ENCODE data around the gene KRT72.
A peak's percentile ranks its signal among the peaks of the same experiment; 100 is the strongest.

Gene KRT72

GRCh38 chr12:52629281-52630007, 28.2 kb upstream of the KRT72 start:
- no peak for DNase-seq

DNA sequence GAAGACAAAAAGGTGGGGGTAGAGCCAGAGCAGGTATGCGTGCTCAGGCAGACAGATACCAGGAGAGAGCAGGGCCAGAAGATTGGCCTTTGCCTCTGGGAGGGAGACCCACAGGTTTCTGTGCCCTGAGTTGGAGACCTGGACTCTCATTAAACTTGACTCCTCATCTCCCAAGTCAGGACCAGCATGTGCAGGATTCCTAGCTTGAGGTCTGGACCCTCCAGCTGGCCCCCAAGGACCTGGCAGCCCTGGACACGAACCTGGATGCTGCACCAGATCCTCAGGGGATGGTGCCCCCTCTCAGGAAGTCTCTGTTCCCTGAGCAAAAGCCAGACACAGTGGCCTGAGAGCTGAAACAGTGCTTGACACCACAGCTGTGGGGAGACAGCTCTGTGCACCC, 27.6 kb upstream of the KRT72 start:
- no peak for DNase-seq

GRCh38 chr12:52628111-52628507, 26.8 kb upstream of the KRT72 start:
- DNase-seq, result no peak

DNA sequence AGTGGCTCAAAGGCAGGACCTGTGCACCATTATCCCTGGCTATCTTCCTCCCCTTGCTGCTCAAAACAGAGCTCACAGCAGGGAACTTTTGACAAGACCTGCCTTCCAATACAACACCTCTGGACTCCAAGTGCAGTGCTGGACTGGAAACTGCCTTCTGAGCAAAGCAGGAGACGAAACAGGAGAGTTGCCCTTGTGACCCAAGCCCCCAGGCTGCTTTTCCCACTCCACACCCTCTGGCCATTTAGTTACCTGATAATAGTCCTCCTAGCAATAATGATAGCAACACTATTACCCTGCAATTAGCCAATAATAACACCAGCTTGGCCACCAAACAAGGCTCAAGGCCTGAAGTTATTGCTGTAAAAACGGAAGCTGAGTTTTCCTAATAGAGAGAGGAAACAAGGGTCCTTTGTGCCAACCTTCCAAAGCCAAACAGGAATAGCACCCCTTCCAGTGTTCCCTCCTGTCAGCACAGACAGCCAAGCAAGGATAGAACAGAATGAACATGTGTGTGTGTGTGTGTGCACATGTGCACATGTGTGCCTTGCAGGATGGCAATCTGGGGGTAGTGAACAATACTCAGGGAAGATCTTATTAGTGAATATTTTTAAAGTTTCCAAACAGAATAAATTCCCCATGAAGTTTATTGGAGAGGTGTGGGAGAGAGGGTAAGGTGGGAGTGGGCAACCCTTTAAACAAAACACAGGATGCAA, 26.3 kb upstream of the KRT72 start:
- DNase-seq, result no peak

DNA sequence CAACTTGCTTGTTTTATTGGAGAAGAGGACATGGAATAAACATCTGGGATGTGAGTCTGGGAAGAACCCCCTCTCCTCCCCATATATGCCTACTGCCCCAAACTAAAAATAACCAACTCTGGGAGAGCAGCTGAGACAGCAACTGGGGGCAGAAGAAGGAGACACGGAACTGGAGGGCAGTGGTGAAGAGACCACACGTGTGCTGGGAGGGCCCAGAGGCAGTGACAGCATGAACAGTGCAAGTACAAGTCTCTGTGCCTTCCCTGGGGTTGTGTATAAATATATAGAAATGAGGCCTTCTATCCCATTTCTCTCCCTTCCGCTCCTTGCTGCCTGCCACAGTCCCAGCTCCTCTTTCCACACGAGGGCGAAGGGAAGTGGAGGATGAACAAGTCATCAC, 21.1 kb upstream of the KRT72 start:
- no peak for DNase-seq

GRCh38 chr12:52618866-52619265, 17.6 kb upstream of the KRT72 start:
- no peak for DNase-seq

DNA sequence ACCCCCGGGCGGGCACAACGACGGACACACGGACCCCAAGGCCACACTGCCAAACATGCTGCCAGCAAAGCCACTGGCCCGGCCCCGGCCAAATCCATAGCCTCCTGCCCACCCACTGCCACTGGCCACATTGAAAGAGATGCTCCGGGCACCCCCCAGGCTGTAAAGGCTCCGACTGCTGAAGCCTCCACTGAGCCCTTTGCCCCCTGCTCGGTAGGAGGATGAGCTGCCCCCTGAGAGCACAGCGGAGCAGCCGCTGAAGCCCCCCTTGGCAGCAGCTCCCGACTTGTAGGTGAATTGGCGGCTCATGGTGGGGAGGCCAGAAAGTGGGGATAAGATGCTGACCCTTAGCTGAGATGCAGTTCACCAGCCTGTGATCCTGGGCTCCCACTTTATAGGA, 17.0 kb upstream of the KRT72 start, which contains the start of gene KRT73:
Gene KRT73 (minus strand): TSS at position 344 of the 400 bp plus-strand sequence. CDS start 35 bp downstream, at position 309.
- DNase-seq, result no peak

GRCh38 chr12:52617403-52617785, 16.1 kb upstream of the KRT72 start:
- no peak for DNase-seq

GRCh38 chr12:52616680-52617402, 15.6 kb upstream of the KRT72 start:
- DNase-seq, result no peak

- no peak for DNase-seq
These were observed 14.6 kb upstream of the KRT72 start for GRCh38 chr12:52615912-52616311.

DNA sequence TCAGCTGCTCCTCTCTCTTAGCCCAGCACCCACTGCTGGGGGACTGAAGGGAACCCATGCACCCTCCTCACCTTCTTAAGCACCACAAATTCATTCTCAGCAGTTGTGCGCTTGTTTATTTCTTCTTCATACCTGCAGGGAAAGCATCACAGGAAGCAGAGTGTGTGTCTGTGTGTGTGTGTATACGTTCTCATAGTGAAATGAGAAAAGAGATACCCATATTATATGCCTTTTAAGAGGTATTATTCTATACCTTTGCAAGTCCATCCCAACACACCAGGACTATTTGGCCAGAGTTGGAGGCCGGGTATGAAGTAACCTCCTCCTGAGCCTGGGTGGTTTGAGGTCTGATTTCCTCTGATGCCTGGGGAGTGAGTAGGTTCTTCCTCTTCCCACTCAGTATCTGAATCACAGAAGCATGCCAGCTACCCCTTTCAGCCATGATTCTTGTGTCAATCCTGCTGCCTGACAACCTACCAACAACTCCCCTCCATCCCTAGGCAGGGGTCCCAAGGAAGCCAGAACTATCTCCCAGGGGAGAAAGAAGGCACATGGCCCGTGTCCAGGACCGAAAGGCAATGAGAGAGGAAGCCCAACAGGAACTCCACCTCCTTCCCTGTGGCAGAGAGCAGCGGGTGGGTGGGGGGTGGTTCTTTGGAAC, 14.1 kb upstream of the KRT72 start:
- peak; percentile 19 for DNase-seq

- no peak for DNase-seq
These were observed 13.3 kb upstream of the KRT72 start for GRCh38 chr12:52614381-52615207.

- DNase-seq, result no peak
These were observed 12.2 kb upstream of the KRT72 start for GRCh38 chr12:52613384-52614030.

GRCh38 chr12:52612431-52613383, 11.4 kb upstream of the KRT72 start:
- no peak for DNase-seq

DNA sequence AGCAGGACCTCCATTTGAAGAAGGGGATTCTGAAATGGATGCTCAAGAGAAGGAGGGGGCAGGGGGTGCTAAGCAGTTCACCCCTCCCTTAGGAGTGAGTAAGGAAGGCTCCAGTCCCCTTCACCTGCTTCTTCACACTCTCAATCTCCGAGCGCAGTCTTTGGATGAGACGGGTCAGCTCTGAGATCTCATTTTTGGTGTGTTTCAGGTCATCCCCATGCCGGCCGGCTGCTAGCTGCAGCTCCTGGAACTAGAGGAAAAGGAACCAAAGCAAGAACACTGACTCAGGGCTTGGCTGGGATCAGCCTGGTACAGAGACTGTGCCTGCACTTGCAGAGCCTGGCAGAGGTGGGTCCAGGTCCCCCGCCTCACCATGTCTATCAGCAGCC, 9.8 kb upstream of the KRT72 start:
- DNase-seq, result no peak

- DNase-seq, result no peak
These were observed 7.8 kb upstream of the KRT72 start for GRCh38 chr12:52608826-52609630.

GRCh38 chr12:52608161-52608560, 6.9 kb upstream of the KRT72 start:
- DNase-seq, result no peak

DNA sequence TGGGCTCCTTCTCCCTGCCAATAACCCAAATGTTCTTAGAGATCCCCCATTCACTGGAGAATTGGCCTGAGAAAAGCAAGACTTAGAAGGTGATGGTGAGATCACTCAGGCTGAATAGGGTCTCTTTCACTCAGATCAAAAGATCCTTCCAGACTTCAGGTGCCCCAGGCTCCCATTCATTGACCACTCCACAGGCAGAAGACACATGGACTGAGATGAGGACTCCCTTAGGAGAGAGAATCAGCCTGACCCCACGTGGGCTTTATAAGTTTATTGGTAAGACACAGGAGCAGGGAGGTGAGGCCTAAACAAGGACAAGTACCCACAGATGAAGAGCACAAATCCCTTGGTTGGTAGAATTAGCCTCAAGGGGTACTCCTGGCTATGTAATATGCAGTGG, 6.1 kb upstream of the KRT72 start:
- no peak for DNase-seq

DNA sequence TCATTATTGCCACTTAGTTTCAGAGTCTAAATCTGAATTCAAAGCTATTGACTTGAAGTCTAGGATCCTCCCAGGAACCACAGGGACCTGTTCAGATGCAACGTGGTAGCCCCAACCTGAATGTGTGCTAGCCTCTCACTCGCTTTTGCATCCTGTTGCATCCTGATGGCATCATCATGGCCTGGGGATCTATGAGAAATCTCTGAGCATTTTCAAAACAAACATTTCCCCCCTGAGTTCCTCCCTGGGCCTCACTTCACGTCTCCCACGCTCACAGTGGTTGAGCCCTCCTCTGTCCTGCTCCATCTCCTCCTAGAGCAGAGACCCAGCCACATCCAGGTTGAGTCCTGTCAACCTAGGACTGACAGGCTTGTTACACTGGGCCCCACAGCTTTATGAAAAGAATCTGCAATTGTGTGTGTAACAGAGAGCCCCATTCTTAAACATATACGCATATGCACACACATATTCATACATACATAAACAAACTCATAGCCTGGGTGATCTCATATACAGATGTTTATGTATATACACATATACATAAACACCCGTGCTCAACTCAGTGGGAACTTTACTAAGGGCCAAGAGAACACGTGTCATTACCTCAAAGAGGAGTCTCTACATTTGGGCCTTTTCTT, 5.4 kb upstream of the KRT72 start:
- no peak for DNase-seq

Data from activated naive CD4-positive, alpha-beta T cell treated with Interleukin-2 at 50 U/mL for 16 hours (primary cell).